Natural killer cell (primary cell): ENCODE data around the gene SLX9. TPM values are rescaled to one million over a fixed set of nuclear protein-coding genes. Genes with fewer than 3 reads are reported as not detected.

Experiments
- ATAC-seq, 3 donors: fragments of 150-1000 bp in 2 of 3; fragments of 200-7000 bp in 1 of 3; cut with Tn5 transposase; 1 replicate in 1 of 3; 2 replicates in 2 of 3; pipeline ENCODE4 v1.10.0; 2021; ENCODE audit warnings: mild to moderate bottlenecking in 2 of 3, moderate library complexity in 2 of 3
- DNase-seq, 2 donors: peaks; one replicate each; pipeline versions ENCODE4 v3.0.0 to v3.0.0-alpha.2; 2013 to 2021; ENCODE audit warnings: mixed read lengths in 1 of 2
- H3K27ac ChIP-seq: one replicate; pipeline ENCODE4 v1.5.1; 2013; ENCODE audit warnings: mild to moderate bottlenecking, low read length
- H3K27me3 ChIP-seq: one replicate; pipeline ENCODE4 v1.6.1; 2013; ENCODE audit warnings: low read length; ENCODE audit not compliant: control insufficient read depth, insufficient read depth
- H3K36me3 ChIP-seq: one replicate; pipeline ENCODE4 v1.6.1; 2013; ENCODE audit warnings: low read length; ENCODE audit not compliant: control insufficient read depth, insufficient read depth
- H3K4me1 ChIP-seq: one replicate; pipeline ENCODE4 v1.6.1; 2013; ENCODE audit warnings: low read length; ENCODE audit not compliant: control insufficient read depth, insufficient read depth
- H3K4me3 ChIP-seq: one replicate; pipeline ENCODE4 v1.5.1; 2013; ENCODE audit warnings: low read length
- H3K9me3 ChIP-seq: one replicate; pipeline ENCODE4 v1.6.1; 2013; ENCODE audit warnings: low read length; ENCODE audit not compliant: control insufficient read depth, insufficient read depth
- H3K27ac Mint-ChIP-seq, 2 donors: one replicate each; pipeline ENCODE4 v1.8.0; 2022; ENCODE audit warnings: mild to moderate bottlenecking in 2 of 2, mixed read lengths in 2 of 2, moderate library complexity in 1 of 2
- H3K27me3 Mint-ChIP-seq, 2 donors: one replicate each; pipeline ENCODE4 v1.8.0; 2022; ENCODE audit warnings: low read depth in 2 of 2, mixed read lengths in 2 of 2
- H3K36me3 Mint-ChIP-seq: one replicate; pipeline ENCODE4 v1.8.0; 2022; ENCODE audit warnings: mixed read lengths
- H3K4me1 Mint-ChIP-seq, 2 donors: one replicate each; pipeline ENCODE4 v1.8.0; 2022; ENCODE audit warnings: mixed read lengths in 2 of 2
- H3K4me3 Mint-ChIP-seq: one replicate; pipeline ENCODE4 v1.8.0; 2022; ENCODE audit warnings: mild to moderate bottlenecking, moderate library complexity, mixed read lengths
- H3K9me3 Mint-ChIP-seq, 2 donors: one replicate each; pipeline ENCODE4 v1.8.0; 2022; ENCODE audit warnings: mixed read lengths in 2 of 2
- CTCF ChIP-seq: fragments of 200-600 bp; IDR thresholded peaks from one replicate; pipeline ENCODE4 v1.8.0; 2022; ENCODE audit warnings: antibody characterized with exemption
- WGBS: methylation state at CpG from one replicate; pipeline ENCODE4 v1.1.7; 2013; ENCODE audit warnings: missing lambda C conversion rate; ENCODE audit not compliant: insufficient coverage; 5-methylcytosine and 5-hydroxymethylcytosine counted together
- intact Hi-C: fragments of 100-400 bp; cut with micrococcal nuclease; formaldehyde crosslinking; loops from one replicate; pipeline ENCODE4 v1.14.2; 2022
- total RNA-seq, 4 donors: library from RNA; stranded (reverse); fragments of 120-200 nt in 1 of 4; gene quantifications; one replicate each; pipeline versions ENCODE4 v1.2.3 to v1.2.4, GENCODE V29; 2013 to 2022

SLX9 gene
- total RNA-seq, 3 donors from 2014 or later (not counting 1 experiment from before 2014, with no cell fraction given) = 12.8 to 22.9 (median 20.0) TPM

- Mint-ChIP-seq H3K4me1 (peaks cover 74 to 95% of the 10 kb centered on the region in 2 donors), H3K36me3 (no peaks in the 10 kb centered on the region), H3K4me3 (peak overlapping the region; percentile 92), H3K9me3 (no peaks in the 10 kb centered on the region), H3K27me3 (no peaks in the 10 kb centered on the region), H3K27ac (peak overlapping the region; percentile 92 to 98)
- Histone ChIP-seq H3K27me3 (no peaks in the 10 kb centered on the region), H3K4me3 (peak overlapping the region; percentile 99), H3K36me3 (peaks cover 27% of the 10 kb centered on the region), H3K27ac (peak overlapping the region; percentile 78), H3K4me1 (peaks cover 86% of the 10 kb centered on the region), H3K9me3 (no peaks in the 10 kb centered on the region)
- ATAC-seq = no peak
- WGBS = 65% methylated on average over 12 of the region's 12 CpGs
- TF ChIP-seq CTCF = no peak
- DNase-seq = no peak
- intact Hi-C loops = no loop called here
These were observed 21.7 kb upstream of the SLX9 start for GRCh38 chr21:44918107-44918470.

GRCh38 chr21:44918581-44919033 is 21.2 kb upstream of the SLX9 start:
- H3K27ac Mint-ChIP-seq = peak overlapping the region; percentile 92 to 98
- Histone ChIP-seq H3K36me3 (peaks cover 27% of the 10 kb centered on the region), H3K27me3 (no peaks in the 10 kb centered on the region), H3K4me3 (peak overlapping the region; percentile 99), H3K27ac (peak overlapping the region; percentile 78), H3K4me1 (peaks cover 81% of the 10 kb centered on the region), H3K9me3 (no peaks in the 10 kb centered on the region)
- H3K4me3 Mint-ChIP-seq = peak overlapping the region; percentile 92
- peaks cover 78 to 95% of the 10 kb centered on the region in 2 donors for H3K4me1 Mint-ChIP-seq
- no peak for ATAC-seq
- 35% methylated on average over 13 of the region's 13 CpGs for WGBS
- no peak for TF ChIP-seq CTCF
- no peaks in the 10 kb centered on the region for H3K27me3 Mint-ChIP-seq
- DNase-seq = no peak
- intact Hi-C loops = no loop called here
- H3K36me3 Mint-ChIP-seq = no peaks in the 10 kb centered on the region
- H3K9me3 Mint-ChIP-seq = no peaks in the 10 kb centered on the region

DNA sequence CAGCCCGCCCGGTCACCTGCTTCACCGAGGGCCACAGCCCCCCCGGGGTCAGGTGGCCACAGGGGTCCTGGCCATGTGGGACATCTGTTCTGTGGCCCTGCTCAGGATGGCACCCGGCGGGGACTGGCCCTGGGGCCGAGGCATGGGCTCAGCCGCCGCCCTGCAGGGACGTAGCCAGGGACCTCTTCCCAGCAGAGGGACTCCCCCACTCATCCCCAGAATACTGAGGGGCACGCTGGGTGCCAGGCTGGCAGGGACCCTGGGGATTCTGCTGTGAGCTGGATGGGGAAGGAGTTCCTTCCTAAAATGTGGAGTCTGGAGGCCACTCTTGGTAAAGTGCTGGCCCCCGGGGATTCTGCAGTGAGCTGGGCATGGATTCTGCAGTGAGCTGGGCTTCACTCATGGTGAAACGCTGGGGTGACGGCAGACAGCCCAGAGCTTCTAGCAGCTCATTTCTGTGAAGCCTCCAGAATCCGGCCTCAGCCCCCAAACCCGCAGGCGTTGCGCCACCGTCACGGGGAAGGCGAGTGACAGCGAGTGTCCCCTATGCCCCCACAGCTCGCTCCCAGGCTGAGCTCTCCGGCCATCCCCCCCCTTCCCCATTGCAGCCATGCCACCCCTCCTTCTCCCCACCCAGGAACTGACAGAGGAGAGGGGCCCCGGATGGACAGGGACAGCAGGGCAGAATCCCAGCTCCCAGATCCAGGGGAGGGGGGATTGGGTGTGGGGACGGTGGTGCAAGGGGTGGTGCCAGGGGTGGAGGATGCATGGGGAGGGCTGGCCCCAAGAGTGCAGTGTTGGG is 20.5 kb upstream of the SLX9 start:
- no peaks in the 10 kb centered on the region for H3K9me3 Mint-ChIP-seq
- no peak for TF ChIP-seq CTCF

More for the DNA sequence above, 20.5 kb upstream of the SLX9 start:
- Mint-ChIP-seq H3K4me3 (peak overlapping the region; percentile 92), H3K4me1 (peaks cover 79 to 95% of the 10 kb centered on the region in 2 donors), H3K27me3 (no peaks in the 10 kb centered on the region), H3K36me3 (no peaks in the 10 kb centered on the region), H3K27ac (peak overlapping the region; percentile 92 to 98)
- ATAC-seq (peak; percentile 48 to 68 (median 50)), DNase-seq (peak; percentile 47 to 61)
- WGBS = 12% methylated on average over 19 of the region's 26 CpGs
- peak overlapping the region; percentile 78 for H3K27ac ChIP-seq
- peaks cover 80% of the 10 kb centered on the region for H3K4me1 ChIP-seq
- peak overlapping the region; percentile 99 for H3K4me3 ChIP-seq
- H3K9me3 ChIP-seq = no peaks in the 10 kb centered on the region
- peaks cover 27% of the 10 kb centered on the region for H3K36me3 ChIP-seq
- no peaks in the 10 kb centered on the region for H3K27me3 ChIP-seq
- intact Hi-C loops = no loop called here
